ENCODE results near the gene CUBN. TPM values are rescaled to one million over a fixed set of nuclear protein-coding genes. Genes with fewer than 3 reads are reported as not detected.

Gene CUBN
- total and polyA plus RNA-seq, 8 donors: under 0.01 to 16.3 (median 1.2) TPM

GRCh38 chr10:16938952-16939351 is 190.7 kb downstream of the CUBN start:
- Histone ChIP-seq H3K9me3 (no peaks in the 10 kb centered on the region), H3K27ac (no peak overlapping the region), H3K36me3 (no peaks in the 10 kb centered on the region), H3K4me3 (no peak overlapping the region), H3K27me3 (no peaks in the 10 kb centered on the region), H3K4me1 (no peaks in the 10 kb centered on the region)
- TF ChIP-seq POLR2AphosphoS5 (IDR thresholded peaks at IDR 0.05) (no peak), EP300 (IDR thresholded peaks at IDR 0.05) (no peak), POLR2A (IDR thresholded peaks at IDR 0.05) (no peak)
- TF ChIP-seq, protein P1, sequence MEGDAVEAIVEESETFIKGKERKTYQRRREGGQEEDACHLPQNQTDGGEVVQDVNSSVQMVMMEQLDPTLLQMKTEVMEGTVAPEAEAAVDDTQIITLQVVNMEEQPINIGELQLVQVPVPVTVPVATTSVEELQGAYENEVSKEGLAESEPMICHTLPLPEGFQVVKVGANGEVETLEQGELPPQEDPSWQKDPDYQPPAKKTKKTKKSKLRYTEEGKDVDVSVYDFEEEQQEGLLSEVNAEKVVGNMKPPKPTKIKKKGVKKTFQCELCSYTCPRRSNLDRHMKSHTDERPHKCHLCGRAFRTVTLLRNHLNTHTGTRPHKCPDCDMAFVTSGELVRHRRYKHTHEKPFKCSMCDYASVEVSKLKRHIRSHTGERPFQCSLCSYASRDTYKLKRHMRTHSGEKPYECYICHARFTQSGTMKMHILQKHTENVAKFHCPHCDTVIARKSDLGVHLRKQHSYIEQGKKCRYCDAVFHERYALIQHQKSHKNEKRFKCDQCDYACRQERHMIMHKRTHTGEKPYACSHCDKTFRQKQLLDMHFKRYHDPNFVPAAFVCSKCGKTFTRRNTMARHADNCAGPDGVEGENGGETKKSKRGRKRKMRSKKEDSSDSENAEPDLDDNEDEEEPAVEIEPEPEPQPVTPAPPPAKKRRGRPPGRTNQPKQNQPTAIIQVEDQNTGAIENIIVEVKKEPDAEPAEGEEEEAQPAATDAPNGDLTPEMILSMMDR (IDR thresholded peaks at IDR 0.05): no peak
- no peak for DNase-seq
- intact Hi-C loops (cut with DNase I; ENCODE audit: low total_unique reads): no loop called here
- WGBS, 5 donors: 66 to 73% (median 70%) methylated on average over 3 of the region's 3 CpGs

DNA sequence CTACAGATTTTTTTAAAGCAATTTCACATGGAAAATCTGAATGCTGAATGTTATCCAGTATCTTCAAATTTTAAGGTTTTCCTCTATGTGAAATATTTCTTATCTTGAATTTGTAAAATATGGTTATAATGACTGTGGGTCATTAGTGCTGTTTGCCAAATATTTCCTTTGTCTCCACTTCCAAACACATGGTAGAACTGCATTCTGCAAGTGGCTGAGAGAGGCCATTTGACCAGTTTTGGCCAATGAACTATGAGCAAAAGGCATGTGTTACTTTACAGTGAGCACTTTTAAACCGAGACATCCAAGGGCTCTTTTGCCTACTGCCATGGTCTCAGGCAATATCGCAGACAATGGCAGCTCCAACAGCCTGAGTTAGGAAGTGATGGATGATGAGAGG is 195.2 kb downstream of the CUBN start:
- Histone ChIP-seq H3K9me3 (no peaks in the 10 kb centered on the region), H3K36me3 (no peaks in the 10 kb centered on the region), H3K4me1 (no peaks in the 10 kb centered on the region), H3K4me3 (no peak overlapping the region), H3K27me3 (no peaks in the 10 kb centered on the region), H3K27ac (no peak overlapping the region)
- no peak for TF ChIP-seq EP300 (IDR thresholded peaks at IDR 0.05)
- TF ChIP-seq, protein P1 (IDR thresholded peaks at IDR 0.05): no peak
- TF ChIP-seq POLR2AphosphoS5 (IDR thresholded peaks at IDR 0.05): no peak
- TF ChIP-seq POLR2A (IDR thresholded peaks at IDR 0.05): no peak
- no peak for DNase-seq
- intact Hi-C loops (cut with DNase I; ENCODE audit: low total_unique reads): no loop called here
- WGBS, 5 donors: 88 to 97% (median 89%) methylated on average over 2 of the region's 2 CpGs

DNA sequence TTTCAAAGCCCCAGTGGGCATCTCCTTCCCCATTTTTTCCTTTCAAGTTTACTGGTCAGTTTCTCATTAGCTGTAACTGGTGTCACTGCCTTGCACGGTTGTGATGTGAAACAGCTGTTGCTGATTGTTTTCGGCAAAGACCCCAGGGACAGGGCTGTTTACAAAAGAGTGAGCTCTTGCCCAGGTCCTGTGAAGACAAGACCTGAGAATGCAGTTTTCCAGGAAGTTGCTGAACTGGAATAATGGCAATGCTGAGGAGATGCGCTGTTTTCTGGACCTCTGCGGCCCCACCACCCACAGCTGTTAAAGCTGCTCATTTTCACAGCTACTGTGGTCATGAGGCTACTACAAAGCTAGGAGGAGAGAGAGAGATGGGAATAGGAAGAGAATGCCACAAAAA is 195.8 kb downstream of the CUBN start:
- Histone ChIP-seq H3K27me3 (no peaks in the 10 kb centered on the region), H3K4me3 (no peak overlapping the region), H3K9me3 (no peaks in the 10 kb centered on the region), H3K27ac (no peak overlapping the region), H3K36me3 (no peaks in the 10 kb centered on the region), H3K4me1 (no peaks in the 10 kb centered on the region)
- TF ChIP-seq EP300 (IDR thresholded peaks at IDR 0.05) (no peak), POLR2A (IDR thresholded peaks at IDR 0.05) (no peak), POLR2AphosphoS5 (IDR thresholded peaks at IDR 0.05) (peak in 1 of 3 donors; percentile 15)
- TF ChIP-seq, protein P1 (IDR thresholded peaks at IDR 0.05): no peak
- intact Hi-C loops (cut with DNase I; ENCODE audit: low total_unique reads): no loop called here
- DNase-seq: peak in 1 of 2 donors; percentile 46
- WGBS, 5 donors: 69 to 86% (median 74%) methylated on average over 4 of the region's 4 CpGs

DNA sequence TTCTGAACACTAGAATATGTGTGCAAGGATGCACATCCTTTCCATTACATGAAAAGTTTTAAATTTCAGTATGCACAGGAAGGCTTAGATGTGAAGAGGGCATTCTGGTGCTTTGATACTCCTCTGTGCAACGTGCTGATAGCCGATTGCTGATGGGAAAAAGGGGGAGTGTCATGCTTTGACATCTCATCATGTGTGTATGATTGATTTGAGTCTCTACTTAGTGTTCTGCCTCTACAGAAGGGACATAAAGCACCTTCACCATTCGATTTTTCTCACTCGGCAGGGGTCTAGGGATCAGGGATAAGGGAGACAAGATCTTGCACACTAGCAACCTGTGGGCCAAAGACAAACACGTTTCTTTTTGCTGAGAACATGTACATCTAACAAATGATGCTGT is 197.7 kb downstream of the CUBN start:
- intact Hi-C loops (cut with DNase I; ENCODE audit: low total_unique reads): no loop called here
- TF ChIP-seq POLR2AphosphoS5 (IDR thresholded peaks at IDR 0.05) (no peak), EP300 (IDR thresholded peaks at IDR 0.05) (no peak), POLR2A (IDR thresholded peaks at IDR 0.05) (no peak)
- TF ChIP-seq, protein P1 (IDR thresholded peaks at IDR 0.05): no peak
- H3K27ac ChIP-seq: no peak overlapping the region
- no peak overlapping the region for H3K4me3 ChIP-seq
- H3K9me3 ChIP-seq: no peaks in the 10 kb centered on the region
- no peaks in the 10 kb centered on the region for H3K4me1 ChIP-seq
- 69 to 79% (median 77%) methylated on average over 5 of the region's 5 CpGs for WGBS, 5 donors
- H3K36me3 ChIP-seq: no peaks in the 10 kb centered on the region
- no peaks in the 10 kb centered on the region for H3K27me3 ChIP-seq
- no peak for DNase-seq
